Renal pelvis (tissue), 4 donors: ENCODE results near the gene ACCS. TPM values are rescaled to one million over a fixed set of nuclear protein-coding genes. Genes with fewer than 3 reads are reported as not detected.

Experiments
- DNase-seq: peaks from one replicate; pipeline ENCODE4 v3.0.0-alpha.2; 2013
- polyA plus RNA-seq, 3 donors: library from polyadenylated mRNA; unstranded; fragments of 120-200 nt; gene quantifications; one replicate each; pipeline ENCODE4 v1.2.1, GENCODE V29; 2013; ENCODE audit not compliant: insufficient read length in 3 of 3

Gene ACCS
- polyA plus RNA-seq, 3 donors: 39.0 to 55.0 (median 42.0) TPM

GRCh38 chr11:44034639-44035038, 31.4 kb upstream of the ACCS start:
- DNase-seq: no peak

- peak; percentile 73 for DNase-seq
Measured at GRCh38 chr11:44036811-44037657, 29.0 kb upstream of the ACCS start.

- no peak for DNase-seq
Measured at GRCh38 chr11:44037658-44037998, 28.4 kb upstream of the ACCS start.

- no peak for DNase-seq
Measured at GRCh38 chr11:44043157-44043556, 22.9 kb upstream of the ACCS start.

- DNase-seq: no peak
Measured at GRCh38 chr11:44046182-44046581, 19.9 kb upstream of the ACCS start.

- DNase-seq: no peak
Measured at GRCh38 chr11:44047298-44047697, 18.8 kb upstream of the ACCS start.

GRCh38 chr11:44047931-44048431, 18.1 kb upstream of the ACCS start, which contains the start of gene ACCSL:
Gene ACCSL, plus strand, starts transcription at chr11:44047981. Its CDS starts 56 bp downstream, at chr11:44048037.
- no peak for DNase-seq

- no peak for DNase-seq
Measured at GRCh38 chr11:44049832-44050231, 16.2 kb upstream of the ACCS start.

GRCh38 chr11:44051171-44051570, 14.9 kb upstream of the ACCS start:
- no peak for DNase-seq

GRCh38 chr11:44057340-44057739, 8.7 kb upstream of the ACCS start:
- DNase-seq: no peak

GRCh38 chr11:44058275-44058674, 7.8 kb upstream of the ACCS start:
- no peak for DNase-seq

- DNase-seq: peak; percentile 1
Measured at GRCh38 chr11:44065161-44065661, 859 bp upstream of the ACCS start.

- DNase-seq: no peak
Measured at GRCh38 chr11:44066732-44067141, 667 bp downstream of the ACCS start.

- DNase-seq: no peak
Measured at GRCh38 chr11:44067266-44067665, 1.2 kb downstream of the ACCS start.

GRCh38 chr11:44068180-44068579, 2.1 kb downstream of the ACCS start:
- no peak for DNase-seq

- DNase-seq: no peak
Measured at GRCh38 chr11:44071157-44071556, 5.1 kb downstream of the ACCS start.

GRCh38 chr11:44072757-44073658, 6.9 kb downstream of the ACCS start:
- no peak for DNase-seq

GRCh38 chr11:44078794-44079193, 12.7 kb downstream of the ACCS start:
- DNase-seq: no peak

- DNase-seq: no peak
Measured at GRCh38 chr11:44079376-44079775, 13.3 kb downstream of the ACCS start.

- no peak for DNase-seq
Measured at GRCh38 chr11:44080951-44081350, 14.9 kb downstream of the ACCS start.

GRCh38 chr11:44082645-44083044, 16.6 kb downstream of the ACCS start:
- DNase-seq: no peak

- no peak for DNase-seq
Measured at GRCh38 chr11:44083433-44083832, 17.4 kb downstream of the ACCS start.

- DNase-seq: no peak
Measured at GRCh38 chr11:44083906-44084305, 17.8 kb downstream of the ACCS start.
